Spleen (tissue), 11 donors: Measurements from ENCODE around the gene PDE6C. TPM values are rescaled to one million over a fixed set of nuclear protein-coding genes. Genes with fewer than 3 reads are reported as not detected.

ENCODE experiments used
- DNase-seq: peaks from one replicate; pipeline ENCODE4 v3.0.0-alpha.2; 2020
- H3K27ac ChIP-seq, 8 donors: fragments of 200-600 bp; sonication (generic) in 7 of 8; 1 replicate in 4 of 8; 2 replicates in 4 of 8; pipeline versions ENCODE4 v1.5.0 to v1.8.0; 2016 to 2021; ENCODE audit warnings: inconsistent platforms in 4 of 8, mild to moderate bottlenecking in 4 of 8, moderate library complexity in 1 of 8
- H3K27me3 ChIP-seq, 7 donors: fragments of 200-600 bp; sonication (generic) in 6 of 7; replicated peaks in 1 of 7; 1 replicate in 4 of 7; 2 replicates in 3 of 7; pipeline versions ENCODE4 v1.5.0 to v1.8.0; 2016 to 2021; ENCODE audit warnings: inconsistent platforms in 3 of 7, mild to moderate bottlenecking in 1 of 7
- H3K36me3 ChIP-seq, 6 donors: fragments of 200-600 bp; sonication (generic) in 5 of 6; 1 replicate in 4 of 6; 2 replicates in 2 of 6; pipeline versions ENCODE4 v1.5.0 to v1.8.0; 2016 to 2021; ENCODE audit warnings: inconsistent platforms in 2 of 6
- H3K4me1 ChIP-seq, 6 donors: fragments of 200-600 bp; sonication (generic) in 5 of 6; 1 replicate in 3 of 6; 2 replicates in 3 of 6; pipeline versions ENCODE4 v1.5.0 to v1.8.0; 2016 to 2021; ENCODE audit warnings: inconsistent platforms in 3 of 6
- H3K4me3 ChIP-seq, 8 donors: fragments of 200-600 bp; sonication (generic) in 7 of 8; 1 replicate in 4 of 8; 2 replicates in 4 of 8; pipeline versions ENCODE4 v1.5.0 to v1.8.0; 2016 to 2021; ENCODE audit warnings: inconsistent platforms in 4 of 8, mild to moderate bottlenecking in 4 of 8, moderate library complexity in 2 of 8
- H3K9me3 ChIP-seq, 8 donors: fragments of 200-600 bp; sonication (generic) in 7 of 8; 1 replicate in 4 of 8; 2 replicates in 4 of 8; pipeline versions ENCODE4 v1.5.0 to v1.8.0; 2016 to 2021; ENCODE audit warnings: inconsistent platforms in 4 of 8
- POLR2A ChIP-seq, 3 donors: fragments of 450-650 bp; IDR thresholded peaks; one replicate each; pipeline ENCODE4 v1.5.1; 2017; ENCODE audit warnings: antibody characterized with exemption in 3 of 3, mild to moderate bottlenecking in 1 of 3
- POLR2AphosphoS5 ChIP-seq, 3 donors: sonication (generic); formaldehyde crosslinking; IDR thresholded peaks; one replicate each; pipeline ENCODE4 v1.5.1; 2017; ENCODE audit warnings: antibody characterized with exemption in 3 of 3
- WGBS, 5 donors: extraction: QIAGEN DNeasy Blood & Tissue Kit in 3 of 5; methylation state at CpG; one replicate each; pipeline versions ENCODE4 v1.1.5 to v1.1.7; 2013 to 2018; 5-methylcytosine and 5-hydroxymethylcytosine counted together
- intact Hi-C: fragments of 100-400 bp; cut with DNase I; formaldehyde crosslinking; loops from one replicate; pipeline ENCODE4 v1.15.0; 2023; ENCODE audit warnings: low total_unique reads
- polyA plus RNA-seq, 3 donors: library from polyadenylated mRNA; stranded (reverse); fragments of 200-250 nt; gene quantifications; one replicate each; pipeline ENCODE4 v1.2.1, GENCODE V29; 2013
- total RNA-seq, 7 donors: library from RNA; depleted of rRNA in 3 of 7; stranded (reverse); fragments of >200 nt in 3 of 7; fragmentation: NEBNext Ultra II Directional in 4 of 7; extraction: Animal tissue kit (Norgen Biotek cat#: 25700) in 4 of 7; gene quantifications; one replicate each; pipeline versions ENCODE4 v1.1.0 to v1.2.1, GENCODE V29; 2016 to 2021
- TF ChIP-seq, protein P1 (sequence below), 11 experiments: fragments of 200-600 bp in 7 of 11; fragments of 450-650 bp in 4 of 11; sonication (generic) in 4 of 11; IDR thresholded peaks in 8 of 11; conservative IDR thresholded peaks in 3 of 11; 1 replicate in 7 of 11; 2 replicates in 4 of 11; pipeline versions ENCODE4 v1.4.0 to v1.8.0; 2016 to 2021; ENCODE audit warnings: antibody characterized with exemption in 11 of 11, inconsistent platforms in 4 of 11, mild to moderate bottlenecking in 1 of 11
- donor health status: healthy with polysubstance abuse.
- donor health status: DM: no; HTN: no; CAD: no; lungs with moderate emphysema.
- donor health status: DM: no; HTN: no; CAD: no.
- donor health status: Bipolar disorder and iron deficiency.
- donor health status: healthy.
- donor health status: DM: no; HTN: no; CAD: no.
- donor health status: DM: yes; HTN: yes; CAD: no.

Gene PDE6C
- total and polyA plus RNA-seq, 10 donors: not detected

DNA sequence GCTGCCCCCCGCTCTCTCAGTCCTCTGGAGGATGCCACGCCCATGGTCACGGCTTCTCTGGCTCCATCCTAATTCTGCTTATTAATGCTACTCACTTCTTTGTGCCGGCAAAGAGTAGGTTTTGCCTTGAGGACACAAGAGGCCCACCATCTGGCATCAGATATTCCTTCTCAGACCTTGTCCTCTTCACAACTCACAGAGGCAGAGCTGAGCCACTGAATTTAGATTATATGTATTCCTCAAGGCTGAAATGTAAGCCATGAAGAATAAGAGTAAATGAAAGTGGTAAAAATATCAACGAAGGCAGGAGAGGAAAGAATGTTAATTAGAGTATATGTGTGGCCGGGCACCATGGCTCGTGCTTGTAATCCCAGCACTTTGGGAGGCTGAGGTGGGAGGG, 17.8 kb upstream of the PDE6C start:
- Histone ChIP-seq H3K27ac (no peak overlapping the region), H3K9me3 (no peaks in the 10 kb centered on the region), H3K27me3 (peaks cover 0 to 38% (median 3%) of the 10 kb centered on the region in 7 donors), H3K4me3 (no peak overlapping the region), H3K36me3 (no peaks in the 10 kb centered on the region), H3K4me1 (peaks cover 0 to 12% (median 2%) of the 10 kb centered on the region in 6 donors)
- WGBS, 5 donors: 72 to 88% (median 87%) methylated on average over 7 of the region's 7 CpGs
- TF ChIP-seq POLR2AphosphoS5 (IDR thresholded peaks at IDR 0.05) (no peak), POLR2A (IDR thresholded peaks at IDR 0.05) (no peak)
- TF ChIP-seq, protein P1, sequence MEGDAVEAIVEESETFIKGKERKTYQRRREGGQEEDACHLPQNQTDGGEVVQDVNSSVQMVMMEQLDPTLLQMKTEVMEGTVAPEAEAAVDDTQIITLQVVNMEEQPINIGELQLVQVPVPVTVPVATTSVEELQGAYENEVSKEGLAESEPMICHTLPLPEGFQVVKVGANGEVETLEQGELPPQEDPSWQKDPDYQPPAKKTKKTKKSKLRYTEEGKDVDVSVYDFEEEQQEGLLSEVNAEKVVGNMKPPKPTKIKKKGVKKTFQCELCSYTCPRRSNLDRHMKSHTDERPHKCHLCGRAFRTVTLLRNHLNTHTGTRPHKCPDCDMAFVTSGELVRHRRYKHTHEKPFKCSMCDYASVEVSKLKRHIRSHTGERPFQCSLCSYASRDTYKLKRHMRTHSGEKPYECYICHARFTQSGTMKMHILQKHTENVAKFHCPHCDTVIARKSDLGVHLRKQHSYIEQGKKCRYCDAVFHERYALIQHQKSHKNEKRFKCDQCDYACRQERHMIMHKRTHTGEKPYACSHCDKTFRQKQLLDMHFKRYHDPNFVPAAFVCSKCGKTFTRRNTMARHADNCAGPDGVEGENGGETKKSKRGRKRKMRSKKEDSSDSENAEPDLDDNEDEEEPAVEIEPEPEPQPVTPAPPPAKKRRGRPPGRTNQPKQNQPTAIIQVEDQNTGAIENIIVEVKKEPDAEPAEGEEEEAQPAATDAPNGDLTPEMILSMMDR (IDR thresholded peaks at IDR 0.05 in 8 of 11, conservative IDR thresholded peaks at IDR 0.05 in 3 of 11): no peak
- no peak for DNase-seq
- intact Hi-C loops: no loop called here

DNA sequence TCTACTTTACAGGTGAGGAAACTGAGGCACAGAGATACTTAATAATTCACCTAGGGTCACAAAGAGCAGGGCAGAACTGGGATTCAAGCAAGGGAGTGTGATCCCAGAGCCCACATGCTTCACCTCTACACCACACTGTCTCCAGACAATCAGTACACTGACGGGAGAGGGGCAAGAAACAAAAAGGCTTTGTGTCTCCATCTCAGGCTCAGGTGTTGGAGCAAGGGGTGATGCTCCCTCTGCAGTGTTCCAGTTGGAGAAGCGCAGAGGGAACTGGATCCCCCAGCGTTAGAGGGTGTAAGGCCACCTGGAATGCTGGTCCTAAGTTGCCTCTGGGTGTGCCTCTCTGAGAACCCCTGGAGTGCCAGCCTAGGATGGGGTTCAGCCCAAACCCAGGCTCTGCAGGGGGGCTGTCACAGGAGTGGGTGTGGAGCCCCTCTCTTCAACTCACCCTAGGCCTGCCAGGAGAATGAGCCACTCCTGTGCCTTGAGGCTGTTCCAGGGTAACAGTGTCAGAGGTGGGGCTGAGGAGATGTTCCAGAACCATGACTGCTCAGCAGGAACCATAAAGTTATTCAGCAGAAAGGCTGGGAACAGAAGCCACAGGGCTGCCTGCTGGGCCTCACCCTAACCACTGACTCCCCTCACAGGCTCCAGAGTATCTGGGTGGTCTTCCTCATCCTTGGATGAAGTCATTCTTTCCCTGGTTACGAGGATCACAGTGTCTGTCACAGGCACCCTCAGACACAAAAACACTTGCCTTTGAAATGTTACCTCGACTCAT, 16.8 kb upstream of the PDE6C start:
- DNase-seq: no peak
- intact Hi-C loops: no loop called here
- 77 to 92% (median 87%) methylated on average over 2 to 5 of the region's 5 CpGs for WGBS, 5 donors
- Histone ChIP-seq H3K36me3 (no peaks in the 10 kb centered on the region), H3K4me3 (no peak overlapping the region), H3K27me3 (peaks cover 0 to 38% (median 12%) of the 10 kb centered on the region in 7 donors), H3K9me3 (no peaks in the 10 kb centered on the region), H3K4me1 (peaks cover 0 to 15% (median 4%) of the 10 kb centered on the region in 6 donors), H3K27ac (no peak overlapping the region)
- no peak for TF ChIP-seq POLR2A (IDR thresholded peaks at IDR 0.05)
- no peak for TF ChIP-seq POLR2AphosphoS5 (IDR thresholded peaks at IDR 0.05)
- TF ChIP-seq, protein P1 (IDR thresholded peaks at IDR 0.05 in 8 of 11, conservative IDR thresholded peaks at IDR 0.05 in 3 of 11): no peak

DNA sequence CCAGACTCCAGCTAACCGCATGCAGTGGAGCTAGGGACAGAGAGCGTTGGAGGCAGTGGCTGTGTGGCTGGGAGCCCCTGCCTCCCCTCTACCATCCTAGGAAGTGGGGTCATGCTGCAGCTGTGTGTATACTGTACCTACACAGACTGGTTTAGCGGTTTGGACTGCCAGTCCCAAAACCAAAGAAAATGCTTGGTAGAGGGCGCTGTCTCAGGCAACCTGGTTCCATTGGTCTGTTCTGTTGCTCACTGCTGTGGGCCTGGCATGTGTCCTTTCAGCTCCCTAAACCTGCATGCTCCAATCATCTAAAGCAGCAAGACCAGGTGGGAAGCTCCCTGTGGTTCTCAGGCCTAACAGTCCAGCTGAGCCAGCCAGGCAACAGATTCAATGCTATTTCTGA, 15.8 kb upstream of the PDE6C start:
- no peak for DNase-seq
- H3K36me3 ChIP-seq: no peaks in the 10 kb centered on the region
- TF ChIP-seq POLR2AphosphoS5 (IDR thresholded peaks at IDR 0.05): no peak
- TF ChIP-seq, protein P1 (IDR thresholded peaks at IDR 0.05 in 8 of 11, conservative IDR thresholded peaks at IDR 0.05 in 3 of 11): no peak
- no peak for TF ChIP-seq POLR2A (IDR thresholded peaks at IDR 0.05)
- H3K4me1 ChIP-seq: peaks cover 4 to 19% (median 13%) of the 10 kb centered on the region in 6 donors
- H3K27ac ChIP-seq: no peak overlapping the region
- no peak overlapping the region for H3K4me3 ChIP-seq
- H3K27me3 ChIP-seq: peaks cover 0 to 41% (median 22%) of the 10 kb centered on the region in 7 donors
- no peaks in the 10 kb centered on the region for H3K9me3 ChIP-seq
- intact Hi-C loops: no loop called here
- 71 to 94% (median 88%) methylated on average over 2 to 4 of the region's 4 CpGs for WGBS, 5 donors

DNA sequence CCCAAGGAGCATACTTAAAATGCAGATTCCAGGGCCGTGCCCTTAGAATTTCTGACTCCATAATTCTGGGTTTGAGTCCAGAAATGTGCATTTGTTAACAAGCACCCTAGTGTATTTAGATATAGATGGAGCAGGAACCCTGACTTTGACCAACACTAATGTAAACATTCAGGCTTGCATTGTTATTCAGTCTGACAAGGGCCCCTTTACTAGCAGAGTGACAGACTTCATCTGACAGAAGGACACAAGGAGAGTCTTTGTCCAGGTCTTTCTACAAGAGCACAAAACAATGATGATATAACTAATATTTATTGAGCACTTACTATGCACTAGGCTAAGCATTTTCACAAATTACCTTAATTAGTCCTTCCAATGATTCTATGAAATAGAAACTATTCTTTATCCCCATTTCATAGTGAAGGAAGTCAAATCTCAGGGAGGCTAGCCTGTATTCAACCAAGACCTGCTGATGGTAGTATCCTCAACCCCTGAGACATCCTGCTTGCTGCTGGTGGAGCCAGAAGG, 15.2 kb upstream of the PDE6C start:
- H3K36me3 ChIP-seq: no peaks in the 10 kb centered on the region
- no peak overlapping the region for H3K4me3 ChIP-seq
- no peaks in the 10 kb centered on the region for H3K9me3 ChIP-seq
- peaks cover 0 to 47% (median 23%) of the 10 kb centered on the region in 7 donors for H3K27me3 ChIP-seq
- H3K4me1 ChIP-seq: peaks cover 5 to 21% (median 13%) of the 10 kb centered on the region in 6 donors
- no peak for DNase-seq
- intact Hi-C loops: no loop called here
- WGBS, 5 donors: 89 to 100% (median 96%) methylated on average over 1 of the region's 1 CpG
- H3K27ac ChIP-seq: no peak overlapping the region
- TF ChIP-seq, protein P1 (IDR thresholded peaks at IDR 0.05 in 8 of 11, conservative IDR thresholded peaks at IDR 0.05 in 3 of 11): no peak
- no peak for TF ChIP-seq POLR2AphosphoS5 (IDR thresholded peaks at IDR 0.05)
- TF ChIP-seq POLR2A (IDR thresholded peaks at IDR 0.05): no peak
